KMS-11 (cell line): Measurements from ENCODE around the gene NME8.

ENCODE experiments used
- H2AFZ ChIP-seq: fragments of 200-600 bp; sonication (generic); 2 replicates; pipeline ENCODE4 v1.6.1; 2016; ENCODE audit warnings: antibody characterized with exemption, mixed run types, low read depth
- H3K27ac ChIP-seq: fragments of 200-600 bp; sonication (generic); 2 replicates; pipeline ENCODE4 v1.6.1; 2016; ENCODE audit warnings: mild to moderate bottlenecking, mixed run types
- H3K27me3 ChIP-seq: fragments of 200-600 bp; sonication (generic); 2 replicates; pipeline ENCODE4 v1.6.1; 2017; ENCODE audit warnings: mild to moderate bottlenecking, low read depth, mixed run types, moderate library complexity; ENCODE audit not compliant: insufficient read depth
- H3K36me3 ChIP-seq: fragments of 200-600 bp; sonication (generic); 2 replicates; pipeline ENCODE4 v1.6.1; 2017; ENCODE audit warnings: mild to moderate bottlenecking, mixed run types; ENCODE audit not compliant: insufficient read depth
- H3K4me1 ChIP-seq: fragments of 200-600 bp; sonication (generic); 2 replicates; pipeline ENCODE4 v1.6.1; 2016; ENCODE audit warnings: mild to moderate bottlenecking, low read depth, mixed run types; ENCODE audit not compliant: poor library complexity, severe bottlenecking
- H3K4me2 ChIP-seq: fragments of 200-600 bp; sonication (generic); 2 replicates; pipeline ENCODE4 v1.7.0; 2016; ENCODE audit warnings: mild to moderate bottlenecking, mixed run types
- H3K4me3 ChIP-seq: fragments of 200-600 bp; sonication (generic); IDR thresholded peaks from 2 replicates; pipeline ENCODE4 v1.6.1; 2017; ENCODE audit warnings: low read depth, low read length, mixed read lengths; ENCODE audit not compliant: insufficient read depth
- H3K79me2 ChIP-seq: fragments of 200-600 bp; sonication (generic); 2 replicates; pipeline ENCODE4 v1.6.1; 2016; ENCODE audit warnings: low read depth, mixed run types; ENCODE audit not compliant: insufficient read depth
- H3K9ac ChIP-seq: fragments of 200-600 bp; sonication (generic); 2 replicates; pipeline ENCODE4 v1.6.1; 2016; ENCODE audit warnings: mild to moderate bottlenecking, mixed run types
- H4K20me1 ChIP-seq: fragments of 200-600 bp; sonication (generic); 2 replicates; pipeline ENCODE4 v1.6.1; 2016; ENCODE audit warnings: mild to moderate bottlenecking, mixed run types; ENCODE audit not compliant: insufficient read depth
- CTCF ChIP-seq: fragments of 200-600 bp; sonication (generic); conservative IDR thresholded peaks from 2 replicates; pipeline ENCODE4 v1.6.1; 2017; ENCODE audit warnings: low read depth, mild to moderate bottlenecking, antibody characterized with exemption, low read length, moderate library complexity, mixed read lengths

The NME8 gene

GRCh38 chr7:37920305-37920848 lies 72.0 kb downstream of the NME8 start, which contains the start of gene EPDR1:
TSS of gene EPDR1 (plus strand) at chr7:37920640. CDS start at chr7:37920940, 300 bp downstream.
- H3K27ac ChIP-seq, result peak within 1 kb of the TSS; percentile 79
- H3K36me3 ChIP-seq, result no peaks in the 10 kb centered on the region
- H4K20me1 ChIP-seq, result no peaks in the 10 kb centered on the region
- H3K4me1 ChIP-seq, result peaks cover 30% of the 10 kb centered on the region
- peak within 1 kb of the TSS; percentile 97 for H2AFZ ChIP-seq
- peak within 1 kb of the TSS; percentile 92 for H3K9ac ChIP-seq
- H3K4me3 ChIP-seq, result no peak within 1 kb of the TSS
- peaks cover 30% of the 10 kb centered on the region for H3K79me2 ChIP-seq
- H3K4me2 ChIP-seq, result peak within 1 kb of the TSS; percentile 96
- H3K27me3 ChIP-seq, result no peaks in the 10 kb centered on the region
- TF ChIP-seq CTCF, result peak; percentile 46

GRCh38 chr7:37920849-37921805 lies 72.7 kb downstream of the NME8 start:
- Histone ChIP-seq H4K20me1 (no peaks in the 10 kb centered on the region), H3K79me2 (peaks cover 30% of the 10 kb centered on the region), H3K9ac (peak overlapping the region; percentile 92), H3K36me3 (no peaks in the 10 kb centered on the region), H3K27ac (peak overlapping the region; percentile 79), H3K4me1 (peaks cover 30% of the 10 kb centered on the region), H3K4me3 (no peak overlapping the region), H3K4me2 (peak overlapping the region; percentile 96), H3K27me3 (no peaks in the 10 kb centered on the region), H2AFZ (peak overlapping the region; percentile 97)
- TF ChIP-seq CTCF, result peak; percentile 45

- H3K9ac ChIP-seq, result peak overlapping the region; percentile 92; the same call in 1 of the 2 replicates
These were observed 73.5 kb downstream of the NME8 start for GRCh38 chr7:37921876-37922275.

GRCh38 chr7:37923996-37924395 lies 75.6 kb downstream of the NME8 start:
- peaks cover 43% of the 10 kb centered on the region for H3K79me2 ChIP-seq
- no peaks in the 10 kb centered on the region for H3K36me3 ChIP-seq

More at GRCh38 chr7:37921876-37922275, 73.5 kb downstream of the NME8 start:
- Histone ChIP-seq H2AFZ (peak overlapping the region; percentile 97; the same call in 1 of the 2 replicates), H3K79me2 (peaks cover 30% of the 10 kb centered on the region), H3K27ac (no peak overlapping the region), H3K4me2 (peak overlapping the region; percentile 96), H4K20me1 (no peaks in the 10 kb centered on the region), H3K27me3 (no peaks in the 10 kb centered on the region), H3K4me3 (no peak overlapping the region), H3K36me3 (no peaks in the 10 kb centered on the region), H3K4me1 (peaks cover 29% of the 10 kb centered on the region)
- no peak for TF ChIP-seq CTCF

More at GRCh38 chr7:37923996-37924395, 75.6 kb downstream of the NME8 start:
- Histone ChIP-seq H3K4me3 (no peak overlapping the region), H3K4me1 (peaks cover 21% of the 10 kb centered on the region), H3K9ac (no peak overlapping the region), H3K27me3 (no peaks in the 10 kb centered on the region), H2AFZ (no peak overlapping the region), H4K20me1 (no peaks in the 10 kb centered on the region), H3K4me2 (no peak overlapping the region), H3K27ac (no peak overlapping the region)
- TF ChIP-seq CTCF, result no peak
